GM12891 (cell line): ENCODE data around the gene ANKS1B.

Experiments
- DNase-seq: peaks from one replicate; pipeline ENCODE4 v3.0.0; 2011; ENCODE audit warnings: low spot score; ENCODE audit not compliant: insufficient read length
- FAIRE-seq: peaks from 2 replicates; lab custom pipeline; 2011; peaks lifted over from hg19 to GRCh38; lab: Jason Lieb, UNC
- PAX5 ChIP-seq: IDR thresholded peaks from 2 replicates; pipeline ENCODE4 v1.6.1; 2011; ENCODE audit warnings: low read length, moderate library complexity, mild to moderate bottlenecking; ENCODE audit not compliant: insufficient read depth, severe bottlenecking
- POLR2A ChIP-seq: IDR thresholded peaks from 2 replicates; pipeline ENCODE4 v1.6.1; 2011; ENCODE audit warnings: low read depth, low read length, control low read depth
- POLR2AphosphoS5 ChIP-seq: IDR thresholded peaks from 2 replicates; pipeline ENCODE4 v1.6.1; 2011; ENCODE audit warnings: low read depth, low read length, control low read depth
- POU2F2 ChIP-seq: IDR thresholded peaks from 2 replicates; pipeline ENCODE4 v1.6.1; 2011; ENCODE audit warnings: low read depth, mild to moderate bottlenecking, control low read depth, low read length, moderate library complexity
- SPI1 ChIP-seq: IDR thresholded peaks from 2 replicates; pipeline ENCODE4 v1.6.1; 2011; ENCODE audit warnings: low read depth, low read length, control low read depth
- TAF1 ChIP-seq: IDR thresholded peaks from 2 replicates; pipeline ENCODE4 v1.6.1; 2011; ENCODE audit warnings: low read depth, low read length, control low read depth

ANKS1B gene

DNA sequence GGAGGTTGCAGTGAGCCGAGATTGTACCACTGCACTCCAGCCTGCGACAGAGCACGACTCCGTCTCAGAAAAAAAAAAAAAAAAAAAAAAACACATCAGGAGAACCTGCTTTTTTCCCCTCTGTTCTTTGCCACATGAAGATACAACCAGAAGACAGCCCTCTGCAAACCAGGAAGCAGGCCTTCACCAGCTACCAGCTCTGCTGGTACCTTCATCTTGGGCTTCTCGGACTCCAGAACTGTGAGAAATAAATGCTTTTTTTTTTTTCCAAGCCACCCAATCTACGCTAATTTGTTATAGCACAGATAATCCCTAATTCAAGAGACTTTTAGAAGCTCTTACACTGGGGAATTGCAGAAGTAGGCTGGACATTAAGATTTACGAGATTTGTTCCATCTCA is 216.0 kb downstream of the ANKS1B start:
- DNase-seq (no peak), FAIRE-seq (no peak)
- TF ChIP-seq POLR2A, result no peak
- no peak for TF ChIP-seq POU2F2
- TF ChIP-seq PAX5, result no peak
- TF ChIP-seq SPI1, result no peak
- no peak for TF ChIP-seq TAF1
- TF ChIP-seq POLR2AphosphoS5, result no peak

DNA sequence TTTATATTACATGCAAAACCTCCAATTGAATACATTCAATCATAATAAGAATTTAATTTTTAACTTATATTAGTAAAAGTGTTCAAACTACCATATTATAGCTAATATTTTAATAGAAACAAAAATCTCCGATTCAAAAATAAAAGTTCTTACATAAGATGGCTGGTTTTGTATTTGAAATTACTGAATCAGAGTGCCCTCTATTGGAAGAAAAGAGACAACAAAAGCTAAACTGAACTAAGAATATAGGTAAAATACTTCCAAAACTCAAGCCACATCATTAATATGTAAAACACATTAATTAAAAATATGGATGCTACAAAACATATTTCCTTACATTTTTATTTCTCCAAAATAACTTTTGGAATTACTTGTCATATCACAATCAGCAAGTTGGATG is 216.9 kb downstream of the ANKS1B start:
- DNase-seq (no peak), FAIRE-seq (no peak)
- TF ChIP-seq POU2F2 (no peak), POLR2A (no peak), SPI1 (no peak), POLR2AphosphoS5 (no peak), TAF1 (no peak), PAX5 (no peak)

DNA sequence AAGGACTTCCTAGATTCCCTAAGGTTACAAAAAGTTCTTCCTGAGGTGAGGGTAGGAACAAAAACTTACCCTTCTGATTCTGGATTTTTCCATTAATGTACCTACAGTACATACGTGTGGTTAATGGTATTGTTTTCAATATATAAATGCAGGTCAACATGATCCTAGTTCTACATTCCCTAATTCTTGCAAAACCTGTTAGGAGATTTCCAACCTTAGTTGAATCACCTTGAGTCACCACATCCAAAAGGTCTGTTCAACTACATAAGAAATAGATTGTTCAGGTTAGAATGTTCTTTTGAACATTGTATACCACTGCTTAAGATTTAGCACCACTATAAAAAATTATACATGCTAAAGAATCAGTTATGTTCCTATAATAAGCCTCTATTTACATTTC is 218.3 kb downstream of the ANKS1B start:
- DNase-seq, result no peak
- TF ChIP-seq SPI1 (no peak), POLR2AphosphoS5 (no peak), POU2F2 (no peak)
- no peak for FAIRE-seq

DNA sequence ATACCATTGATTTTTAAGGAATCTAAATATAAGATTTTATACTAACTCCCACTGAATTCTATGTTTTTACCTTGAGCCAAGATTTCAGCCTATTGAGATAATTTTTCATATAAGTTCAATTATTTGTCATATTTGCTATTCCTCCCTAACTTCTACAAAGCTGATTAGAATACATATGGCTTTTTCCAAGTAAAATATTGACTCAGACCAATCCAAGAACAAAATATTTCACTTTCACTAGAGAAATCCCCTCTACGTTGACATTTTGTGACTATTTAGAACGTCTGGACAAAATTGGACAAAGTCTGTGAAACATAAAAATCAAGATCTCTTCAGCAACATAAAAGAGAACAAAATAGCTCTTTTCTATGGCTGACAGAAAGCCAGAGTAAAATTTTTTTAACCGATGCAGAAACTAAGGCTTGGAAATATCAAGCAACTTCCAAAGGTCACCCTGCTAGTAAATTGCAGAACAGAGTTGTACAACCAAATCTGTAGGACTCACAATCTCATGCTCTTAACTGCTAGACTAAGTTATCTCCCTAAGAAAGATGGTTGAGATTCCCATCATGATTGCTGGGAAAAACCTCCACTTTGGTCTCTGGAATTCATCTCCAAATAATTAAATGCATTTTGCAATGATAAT is 219.1 kb downstream of the ANKS1B start:
- no peak for DNase-seq
- TF ChIP-seq POLR2AphosphoS5 (no peak), SPI1 (no peak), POLR2A (no peak), PAX5 (no peak), POU2F2 (no peak), TAF1 (no peak)
- FAIRE-seq, result no peak

DNA sequence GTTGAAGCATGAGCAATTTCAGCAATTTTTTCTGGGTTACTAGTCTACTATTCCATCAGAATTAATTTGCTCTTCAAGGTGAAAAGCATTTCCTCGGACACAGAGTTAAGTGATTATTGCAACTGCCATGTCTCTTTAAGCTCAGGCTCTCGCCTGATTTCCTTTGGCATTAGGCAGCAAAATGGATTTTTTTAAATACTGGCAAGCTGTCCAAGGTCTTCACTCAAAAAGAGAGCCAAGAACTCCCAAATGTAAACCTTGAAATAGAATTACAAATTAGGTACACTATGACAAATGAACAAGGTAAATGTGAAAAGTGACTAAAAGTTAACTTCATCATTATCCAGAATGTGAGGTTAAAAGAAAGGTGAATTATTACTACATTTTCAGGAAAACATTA is 225.3 kb downstream of the ANKS1B start:
- FAIRE-seq (no peak), DNase-seq (no peak)
- TF ChIP-seq SPI1 (no peak), POLR2A (no peak), TAF1 (no peak), POLR2AphosphoS5 (no peak), PAX5 (no peak), POU2F2 (no peak)

DNA sequence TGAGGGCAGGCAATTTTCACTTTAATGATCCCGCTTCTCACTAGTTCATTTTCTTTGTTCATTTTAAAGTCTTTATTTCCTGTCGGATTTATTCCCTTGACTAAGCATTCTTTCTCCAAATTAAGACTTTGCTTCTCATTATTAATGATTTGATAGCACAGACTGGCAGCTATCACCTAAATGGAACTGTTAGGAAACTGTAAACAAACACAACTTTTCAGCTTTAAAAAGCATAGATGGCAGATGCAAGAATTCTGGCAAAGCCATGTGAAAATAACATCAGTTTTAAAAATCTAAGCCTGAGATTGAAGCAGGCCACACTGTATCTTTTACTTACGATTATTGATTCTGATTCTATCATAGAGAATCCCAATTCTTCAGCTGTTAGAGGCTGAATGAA is 225.7 kb downstream of the ANKS1B start:
- DNase-seq (no peak), FAIRE-seq (no peak)
- TF ChIP-seq POLR2A, result no peak
- TF ChIP-seq PAX5, result no peak
- no peak for TF ChIP-seq SPI1
- no peak for TF ChIP-seq TAF1
- TF ChIP-seq POU2F2, result no peak
- TF ChIP-seq POLR2AphosphoS5, result no peak

DNA sequence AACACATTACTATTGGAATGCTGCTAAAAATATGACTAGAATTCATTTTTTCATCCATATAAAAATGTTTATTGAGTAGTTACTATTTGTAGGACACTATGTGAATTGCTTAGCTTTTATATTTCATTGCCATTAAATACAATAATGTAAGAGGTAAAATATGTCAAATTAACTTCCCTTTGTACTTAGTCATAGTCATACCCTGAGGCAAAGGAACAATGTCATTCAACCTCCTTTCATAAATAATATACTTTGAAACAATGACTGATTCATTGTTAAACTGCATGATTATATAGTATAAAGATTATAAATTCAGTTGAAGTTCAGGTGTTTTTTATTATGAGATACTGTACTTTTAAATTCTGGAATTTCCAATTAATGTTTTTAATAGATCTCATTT is 232.0 kb downstream of the ANKS1B start:
- TF ChIP-seq SPI1, result no peak
- TF ChIP-seq POLR2A, result no peak
- TF ChIP-seq TAF1, result no peak
- no peak for TF ChIP-seq PAX5
- TF ChIP-seq POU2F2, result no peak
- TF ChIP-seq POLR2AphosphoS5, result no peak

DNA sequence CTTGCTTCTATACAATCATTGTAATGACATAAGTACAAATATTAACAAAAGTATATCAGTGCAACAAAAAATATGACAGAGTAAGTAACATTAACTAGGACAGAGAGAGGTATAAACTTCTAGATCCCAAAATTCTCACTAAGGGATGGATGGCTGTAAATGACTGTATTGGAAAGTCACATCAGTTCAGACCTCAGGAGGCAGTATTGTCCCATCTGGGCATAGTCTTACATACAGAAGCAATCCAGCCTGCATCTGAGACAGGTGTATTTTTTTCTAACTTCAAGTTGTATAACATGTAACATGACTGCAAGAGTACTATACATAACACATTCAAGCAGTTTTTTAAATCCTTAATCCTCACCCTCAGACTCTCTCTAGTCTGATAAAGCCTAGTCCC is 238.2 kb downstream of the ANKS1B start:
- DNase-seq (no peak), FAIRE-seq (no peak)
- TF ChIP-seq TAF1 (no peak), POLR2A (no peak), POU2F2 (no peak), POLR2AphosphoS5 (no peak), PAX5 (no peak), SPI1 (no peak)

More for the DNA sequence above, 232.0 kb downstream of the ANKS1B start:
- DNase-seq (no peak), FAIRE-seq (no peak)

DNA sequence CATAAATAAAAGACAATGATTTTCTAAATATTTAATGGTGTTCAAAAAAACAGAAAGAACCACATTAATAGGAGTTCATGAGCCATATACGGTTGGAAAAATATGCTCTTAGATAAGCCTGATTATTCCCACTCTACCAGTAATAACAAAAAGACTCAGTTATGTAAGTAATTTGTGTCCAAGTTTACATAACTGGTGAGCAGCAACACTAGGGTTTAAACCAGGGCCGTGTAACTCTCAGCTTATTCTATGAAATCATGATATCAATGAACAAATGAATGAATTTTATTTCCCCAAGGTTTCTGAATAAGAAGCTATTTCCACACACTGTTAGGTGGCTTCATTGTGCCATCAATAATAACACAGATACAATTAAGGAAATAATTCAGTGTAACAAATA is 238.8 kb downstream of the ANKS1B start:
- FAIRE-seq (no peak), DNase-seq (no peak)
- TF ChIP-seq POLR2A, result no peak
- no peak for TF ChIP-seq PAX5
- no peak for TF ChIP-seq SPI1
- TF ChIP-seq POU2F2, result no peak
- TF ChIP-seq POLR2AphosphoS5, result no peak
- TF ChIP-seq TAF1, result no peak

DNA sequence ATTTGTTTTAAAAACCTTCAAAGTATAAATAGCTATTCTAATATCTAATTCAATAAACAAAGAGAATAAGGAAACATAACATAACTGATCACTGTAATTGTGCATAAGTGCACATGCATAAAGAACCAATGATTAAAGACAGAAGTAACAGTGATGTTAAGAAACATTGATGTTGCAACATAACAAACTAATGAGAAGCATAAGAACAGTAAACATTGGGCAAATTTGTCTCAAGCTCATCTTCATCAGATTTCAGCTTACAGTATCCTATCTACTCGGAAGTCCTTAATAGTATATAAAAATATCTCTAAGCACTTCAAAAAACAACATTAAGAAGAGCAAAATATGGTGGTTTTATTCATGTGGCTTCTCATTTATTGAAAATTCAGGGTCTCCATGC is 239.6 kb downstream of the ANKS1B start:
- DNase-seq (no peak), FAIRE-seq (no peak)
- TF ChIP-seq POLR2A (no peak), TAF1 (no peak), SPI1 (no peak), PAX5 (no peak), POLR2AphosphoS5 (no peak), POU2F2 (no peak)
